Heart right ventricle (tissue), 16 donors: Measurements from ENCODE around the gene FTO. TPM values are rescaled to one million over a fixed set of nuclear protein-coding genes. Genes with fewer than 3 reads are reported as not detected.
"Not testable (repeated sequence)": the region's sequence is repeated elsewhere in the genome, so short reads cannot be mapped to it uniquely, and the experiment has no call there.

Source experiments
- ATAC-seq, 8 donors: fragments of 200-7000 bp; cut with Tn5 transposase; one replicate each; pipeline ENCODE4 v1.9.1; 2020; ENCODE audit warnings: mild to moderate bottlenecking in 8 of 8, moderate library complexity in 8 of 8, moderate number of reproducible peaks in 1 of 8
- DNase-seq, 2 donors: peaks; one replicate each; pipeline ENCODE4 v3.0.0-alpha.2; 2020
- H3K27ac ChIP-seq, 10 donors: fragments of 200-600 bp; sonication (generic) in 2 of 10; one replicate each; pipeline versions ENCODE4 v1.5.0 to v1.8.0; 2020 to 2022; ENCODE audit warnings: mild to moderate bottlenecking in 3 of 10
- H3K27me3 ChIP-seq, 7 donors: fragments of 200-600 bp; one replicate each; pipeline ENCODE4 v1.8.0; 2021 to 2022; ENCODE audit warnings: mild to moderate bottlenecking in 2 of 7
- H3K36me3 ChIP-seq, 9 donors: fragments of 200-600 bp; sonication (generic) in 1 of 9; one replicate each; pipeline versions ENCODE4 v1.5.0 to v1.8.0; 2020 to 2022; ENCODE audit warnings: mild to moderate bottlenecking in 2 of 9
- H3K4me1 ChIP-seq, 9 donors: fragments of 200-600 bp; sonication (generic) in 1 of 9; one replicate each; pipeline versions ENCODE4 v1.5.0 to v1.8.0; 2020 to 2022; ENCODE audit warnings: mild to moderate bottlenecking in 4 of 9
- H3K4me3 ChIP-seq, 10 donors: fragments of 200-600 bp; sonication (generic) in 2 of 10; one replicate each; pipeline versions ENCODE4 v1.5.0 to v1.8.0; 2020 to 2022; ENCODE audit warnings: mild to moderate bottlenecking in 7 of 10, moderate library complexity in 2 of 10
- H3K9me3 ChIP-seq, 11 donors: fragments of 200-600 bp in 10 of 11; sonication (generic) in 2 of 11; one replicate each; pipeline versions ENCODE4 v1.5.0 to v1.8.0; 2013 to 2022; ENCODE audit warnings: mild to moderate bottlenecking in 2 of 11, control low read depth in 1 of 11, moderate library complexity in 1 of 11
- CTCF ChIP-seq, 9 donors: fragments of 200-600 bp; sonication (generic) in 2 of 9; IDR thresholded peaks; one replicate each; pipeline versions ENCODE4 v1.5.0 to v1.8.0; 2021 to 2022; ENCODE audit warnings: antibody characterized with exemption in 9 of 9, mild to moderate bottlenecking in 5 of 9, moderate library complexity in 1 of 9
- WGBS, 2 donors: extraction: QIAGEN DNeasy Blood & Tissue Kit; methylation state at CpG; one replicate each; pipeline ENCODE4 v1.1.7; 2013; ENCODE audit warnings: inconsistent platforms in 1 of 2; 5-methylcytosine and 5-hydroxymethylcytosine counted together
- intact Hi-C, 10 donors: fragments of 100-400 bp; cut with DNase I; formaldehyde crosslinking; loops; one replicate each; pipeline versions ENCODE4 v1.11.1 to v1.14.2; 2022
- polyA plus RNA-seq, 2 donors: library from polyadenylated mRNA; stranded (reverse); fragments of 200-250 nt; gene quantifications; one replicate each; pipeline ENCODE4 v1.2.3, GENCODE V29; 2013
- total RNA-seq, 10 donors: library from RNA; stranded (reverse); fragmentation: NEBNext Ultra II Directional in 3 of 10; extraction: Animal tissue kit (Norgen Biotek cat#: 25700) in 3 of 10; gene quantifications; one replicate each; pipeline versions ENCODE4 v1.2.1 to v1.2.4, GENCODE V29; 2021 to 2023
- donor health status: Arrhythmogenic right ventricular cardiomyopathy.
- donor health status: ischemic (EF 13 %, LVEDD 7.1; RV severe dilation, severe dysfunction).
- donor health status: healthy with polysubstance abuse.
- donor health status: DM: no; HTN: yes; CAD: no.
- donor health status: DM: no; HTN: no; CAD: no.
- donor health status: ischemic (EF 25% LVEDD 6.9; RV normal size, moderate dysfunction).
- donor health status: ischemic (EF 25% LVEDD 5.7; RV mildly dilated, moderate dysfunction).
- donor health status: healthy.
- donor health status: DM: yes; HTN: yes; CAD: no.
- donor health status: Ischemic cardiomyopathy.
- donor health status: ischemic (EF 35%, LVEDD 5.7; RV mildly dilated, moderate dysfunction).
- donor health status: nonischemic (EF 11% LVEDD 7.7; RV severe dilation, severe dysfunction).
- donor health status: DM: yes; HTN: yes; CAD: no.
- donor health status: PGD.
- donor health status: ischemic (EF 29% LVEDD 5.4; RV normal size, mild dysfunction).
- donor health status: nonischemic (EF 23%, LVEDD 6.1; RV moderate dilation, normal function).

The FTO gene
- total and polyA plus RNA-seq, 12 donors = 8.5 to 103 (median 90.0) TPM

GRCh38 chr16:53681354-53681753 lies 22.6 kb upstream of the FTO start:
- intact Hi-C loops = no loop called here
- Histone ChIP-seq H3K27ac (no peak overlapping the region), H3K4me1 (no peaks in the 10 kb centered on the region), H3K27me3 (no peaks in the 10 kb centered on the region), H3K4me3 (no peak overlapping the region), H3K36me3 (peaks cover 0 to 20% (median 0%) of the 10 kb centered on the region in 9 donors), H3K9me3 (peaks cover 0 to 8% (median 0%) of the 10 kb centered on the region in 11 donors)
- WGBS, 2 donors = 71 to 75% methylated on average over 2 of the region's 2 CpGs
- ATAC-seq (no peak), DNase-seq (no peak)
- TF ChIP-seq CTCF (IDR thresholded peaks at IDR 0.05) = no peak

- H3K4me3 ChIP-seq, DNase-seq, ATAC-seq, H3K27ac ChIP-seq, H3K9me3 ChIP-seq, intact Hi-C loops, H3K27me3 ChIP-seq, H3K4me1 ChIP-seq: not testable (repeated sequence)
- 95 to 96% methylated on average over 3 of the region's 3 CpGs for WGBS, 2 donors
- H3K36me3 ChIP-seq = peaks cover 0 to 20% (median 0%) of the 10 kb centered on the region in 9 donors
These were observed 18.6 kb upstream of the FTO start for GRCh38 chr16:53685334-53685733.

- Histone ChIP-seq H3K27ac (no peak overlapping the region), H3K9me3 (peaks cover 0 to 8% (median 0%) of the 10 kb centered on the region in 11 donors), H3K36me3 (peaks cover 0 to 24% (median 0%) of the 10 kb centered on the region in 9 donors), H3K27me3 (no peaks in the 10 kb centered on the region), H3K4me1 (no peaks in the 10 kb centered on the region), H3K4me3 (no peak overlapping the region)
- DNase-seq = no peak
- intact Hi-C loops = no loop called here
- no peak for ATAC-seq
- TF ChIP-seq CTCF (IDR thresholded peaks at IDR 0.05) = no peak
- 65 to 68% methylated on average over 3 of the region's 3 CpGs for WGBS, 2 donors
These were observed 17.2 kb upstream of the FTO start for GRCh38 chr16:53686710-53687109.

- Histone ChIP-seq H3K4me3 (no peak overlapping the region), H3K27me3 (no peaks in the 10 kb centered on the region), H3K36me3 (peaks cover 0 to 20% (median 0%) of the 10 kb centered on the region in 9 donors), H3K4me1 (no peaks in the 10 kb centered on the region), H3K27ac (no peak overlapping the region), H3K9me3 (peaks cover 0 to 8% (median 0%) of the 10 kb centered on the region in 11 donors)
- TF ChIP-seq CTCF (IDR thresholded peaks at IDR 0.05) = no peak
- intact Hi-C loops = no loop called here
- DNase-seq = no peak
- ATAC-seq = no peak
- 94 to 98% methylated on average over 3 of the region's 3 CpGs for WGBS, 2 donors
These were observed 14.3 kb upstream of the FTO start for GRCh38 chr16:53689636-53690035.

GRCh38 chr16:53690771-53691170 lies 13.2 kb upstream of the FTO start:
- no peaks in the 10 kb centered on the region for H3K27me3 ChIP-seq
- no peaks in the 10 kb centered on the region for H3K4me1 ChIP-seq
- DNase-seq (no peak), ATAC-seq (no peak)
- no peak overlapping the region for H3K27ac ChIP-seq
- WGBS, 2 donors = 88 to 90% methylated on average over 2 of the region's 2 CpGs
- intact Hi-C loops = no loop called here
- H3K4me3 ChIP-seq = no peak overlapping the region
- TF ChIP-seq CTCF (IDR thresholded peaks at IDR 0.05) = no peak
- H3K9me3 ChIP-seq = no peaks in the 10 kb centered on the region
- peaks cover 0 to 21% (median 0%) of the 10 kb centered on the region in 9 donors for H3K36me3 ChIP-seq
